Smooth muscle cell (in vitro differentiated cells): ENCODE measurements around the gene TIGD4. TPM values are rescaled to one million over a fixed set of nuclear protein-coding genes. Genes with fewer than 3 reads are reported as not detected.
A peak's percentile ranks its signal among the peaks of the same experiment; 100 is the strongest.

Source experiments
- DNase-seq: peaks from one replicate; lab custom pipeline; 2025; ENCODE audit not compliant: unreplicated experiment; lab: John Stamatoyannopoulos, UW
- H2AFZ ChIP-seq: fragments of 200-600 bp; sonication (generic); 2 replicates; pipeline ENCODE4 v1.6.0; 2016; ENCODE audit warnings: antibody characterized with exemption, low read depth, mild to moderate bottlenecking
- H3F3A ChIP-seq: fragments of 200-600 bp; sonication (generic); 2 replicates; pipeline ENCODE4 v1.6.0; 2017; ENCODE audit warnings: antibody characterized with exemption, low read depth
- H3K27ac ChIP-seq: fragments of 200-600 bp; sonication (generic); 2 replicates; pipeline ENCODE4 v1.5.1; 2016; ENCODE audit warnings: low read depth, mild to moderate bottlenecking
- H3K27me3 ChIP-seq: fragments of 200-600 bp; sonication (generic); 2 replicates; pipeline ENCODE4 v1.6.1; 2016; ENCODE audit warnings: low read depth, mild to moderate bottlenecking
- H3K36me3 ChIP-seq: fragments of 200-600 bp; sonication (generic); 2 replicates; pipeline ENCODE4 v1.5.1; 2016; ENCODE audit warnings: low read depth
- H3K4me1 ChIP-seq: fragments of 200-600 bp; sonication (generic); 2 replicates; pipeline ENCODE4 v1.5.1; 2016; ENCODE audit warnings: low read depth
- H3K4me2 ChIP-seq: fragments of 200-600 bp; sonication (generic); 2 replicates; pipeline ENCODE4 v1.6.0; 2016; ENCODE audit warnings: mild to moderate bottlenecking
- H3K4me3 ChIP-seq: fragments of 200-600 bp; sonication (generic); 2 replicates; pipeline ENCODE4 v1.5.1; 2016; ENCODE audit warnings: mild to moderate bottlenecking
- H3K79me2 ChIP-seq: fragments of 200-600 bp; sonication (generic); 2 replicates; pipeline ENCODE4 v1.6.0; 2016; ENCODE audit warnings: low read depth, mild to moderate bottlenecking
- H3K9ac ChIP-seq: fragments of 200-600 bp; sonication (generic); 2 replicates; pipeline ENCODE4 v1.6.0; 2016; ENCODE audit warnings: low read depth
- H3K9me3 ChIP-seq: fragments of 200-600 bp; sonication (generic); replicated peaks from 2 replicates; pipeline ENCODE4 v1.5.1; 2016; ENCODE audit warnings: low read depth
- H4K20me1 ChIP-seq: fragments of 200-600 bp; sonication (generic); 2 replicates; pipeline ENCODE4 v1.6.0; 2016; ENCODE audit warnings: low read depth
- CTCF ChIP-seq: fragments of 200-600 bp; sonication (generic); IDR thresholded peaks from 2 replicates; pipeline ENCODE4 v1.5.1; 2017; ENCODE audit warnings: borderline replicate concordance, mild to moderate bottlenecking, antibody characterized with exemption; ENCODE audit not compliant: insufficient read depth, poor library complexity, severe bottlenecking
- WGBS: methylation state at CpG from one replicate; pipeline ENCODE4 v1.1.7; 2016; ENCODE audit warnings: low lambda C conversion rate; 5-methylcytosine and 5-hydroxymethylcytosine counted together
- polyA plus RNA-seq: library from polyadenylated mRNA; unstranded; fragments of >200 nt; fragmentation: Nextera tagmentation; extraction: Ambion mirVana; gene quantifications from 2 replicates; pipeline ENCODE4 v1.2.1, GENCODE V29; 2016
- total RNA-seq: library from RNA; depleted of rRNA; stranded (reverse); fragments of >200 nt; gene quantifications from 2 replicates; pipeline ENCODE4 v1.2.3, GENCODE V29; 2014

The TIGD4 gene
- total RNA-seq (0.54 and 0.67 TPM in 2 replicates), polyA plus RNA-seq (0.32 and 0.42 TPM in 2 replicates)

DNA sequence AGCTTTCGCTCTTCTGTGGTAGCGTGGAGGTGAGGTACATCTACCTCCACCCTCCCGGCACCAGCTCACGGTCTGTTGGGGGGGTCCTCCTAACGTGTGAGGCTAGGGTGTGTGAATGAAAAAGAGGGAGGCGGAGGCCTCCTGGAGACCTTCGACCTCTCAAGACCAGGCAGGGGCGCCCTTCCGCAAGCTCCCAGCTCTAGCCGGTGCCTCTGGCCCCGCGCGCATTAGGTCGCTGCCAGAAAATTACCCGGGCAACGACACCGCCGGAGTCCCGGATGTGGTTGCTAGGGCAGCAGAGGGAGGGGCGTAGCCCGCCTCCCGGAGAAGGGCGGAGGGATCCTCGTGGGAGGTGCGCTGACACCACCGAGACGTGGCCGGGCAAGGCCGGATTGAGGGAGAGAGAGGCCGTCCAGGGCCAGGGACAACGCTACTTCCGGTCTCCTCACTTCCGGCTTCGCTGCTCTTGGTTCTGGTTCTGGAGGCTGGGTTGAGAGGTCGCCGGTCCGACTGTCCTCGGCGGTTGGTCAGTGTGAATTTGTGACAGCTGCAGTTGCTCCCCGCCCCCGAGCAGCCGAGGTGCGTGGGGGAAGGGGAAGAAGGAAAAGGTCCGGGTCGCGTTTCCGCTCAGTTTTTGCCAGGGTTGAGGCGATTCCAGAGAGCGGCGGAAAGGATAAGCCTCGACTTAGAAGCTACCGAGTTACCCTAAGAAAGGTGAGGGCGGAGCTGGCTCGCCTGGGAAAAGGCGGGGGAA, at the start of gene TIGD4, which contains the start of gene ARFIP1:
TIGD4 (minus strand) TSS at position 218 of the 754 bp plus-strand sequence. CDS start 8,726 bp downstream, outside the sequence.
ARFIP1 (plus strand) TSS at position 442 of the 754 bp plus-strand sequence. CDS start 49,680 bp downstream, outside the sequence.
- Histone ChIP-seq H3F3A (peaks cover 2% of the 10 kb centered on the region), H3K27ac (peak within 1 kb of the TSS; percentile 70), H2AFZ (peak within 1 kb of the TSS; percentile 93), H3K79me2 (peaks cover 45% of the 10 kb centered on the region), H3K4me1 (no peaks in the 10 kb centered on the region), H3K4me3 (peak within 1 kb of the TSS; percentile 78), H4K20me1 (peaks cover 40% of the 10 kb centered on the region), H3K27me3 (no peaks in the 10 kb centered on the region), H3K9ac (peak within 1 kb of the TSS; percentile 80), H3K4me2 (peak within 1 kb of the TSS; percentile 86), H3K9me3 (no peaks in the 10 kb centered on the region), H3K36me3 (no peaks in the 10 kb centered on the region)
- TF ChIP-seq CTCF = no peak
- WGBS = under 1% methylated on average over 53 of the region's 55 CpGs
- peak; percentile 86 for DNase-seq

GRCh38 chr4:152828122-152828521, 48.6 kb upstream of the TIGD4 start:
- H3K79me2 ChIP-seq = no peaks in the 10 kb centered on the region
- no peaks in the 10 kb centered on the region for H3K27me3 ChIP-seq
- no peak overlapping the region for H3K4me3 ChIP-seq
- H3K27ac ChIP-seq = no peak overlapping the region
- WGBS = 100% methylated on average over 1 of the region's 1 CpG
- no peaks in the 10 kb centered on the region for H3K4me1 ChIP-seq
- H3K9ac ChIP-seq = no peak overlapping the region
- H3K36me3 ChIP-seq = peaks cover 5% of the 10 kb centered on the region
- H2AFZ ChIP-seq = no peak overlapping the region
- H3K4me2 ChIP-seq = no peak overlapping the region
- no peaks in the 10 kb centered on the region for H3F3A ChIP-seq
- H3K9me3 ChIP-seq = no peaks in the 10 kb centered on the region
- H4K20me1 ChIP-seq = peaks cover 8% of the 10 kb centered on the region
- TF ChIP-seq CTCF = no peak
- no peak for DNase-seq

- Histone ChIP-seq H3K79me2 (no peaks in the 10 kb centered on the region), H3K9me3 (peaks cover 3% of the 10 kb centered on the region), H4K20me1 (no peaks in the 10 kb centered on the region), H3K4me3 (no peak overlapping the region), H3K27me3 (no peaks in the 10 kb centered on the region), H3K9ac (no peak overlapping the region), H2AFZ (no peak overlapping the region), H3K4me1 (no peaks in the 10 kb centered on the region), H3K27ac (no peak overlapping the region), H3K36me3 (no peaks in the 10 kb centered on the region), H3F3A (no peaks in the 10 kb centered on the region), H3K4me2 (no peak overlapping the region)
- no peak for TF ChIP-seq CTCF
- DNase-seq = no peak
Observed at GRCh38 chr4:152825336-152825735, 45.8 kb upstream of the TIGD4 start.
